Measurements from ENCODE around the gene BPTF. TPM values are rescaled to one million over a fixed set of nuclear protein-coding genes. Genes with fewer than 3 reads are reported as not detected.
"Not testable (repeated sequence)": the region's sequence is repeated elsewhere in the genome, so short reads cannot be mapped to it uniquely, and the experiment has no call there.

The BPTF gene
- polyA plus RNA-seq, 3 donors from 2014 or later, result 5.0 to 30.9 (median 14.3) TPM

DNA sequence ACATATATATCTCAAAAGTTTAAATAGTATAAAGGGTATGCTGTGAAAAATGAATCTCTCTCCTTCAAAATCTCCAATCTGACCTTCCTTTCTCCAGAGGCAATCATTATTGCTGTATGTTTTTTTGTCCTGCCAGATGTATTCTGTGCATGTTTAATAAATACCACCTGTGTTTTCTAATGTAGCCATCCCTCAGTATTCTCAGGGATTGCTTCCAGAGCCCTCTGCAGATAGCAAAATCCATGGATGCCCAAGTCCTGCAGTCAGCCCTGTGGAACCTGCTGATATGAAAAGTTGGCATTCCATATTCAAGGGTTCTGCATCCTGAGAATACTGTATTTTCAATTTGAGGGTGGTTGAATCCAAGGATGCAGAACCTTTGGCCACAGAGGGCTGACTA, 42.9 kb downstream of the BPTF start:
- Mint-ChIP-seq H3K9me3 (no peaks in the 10 kb centered on the region), H3K36me3 (peaks cover 0 to 4% (median 0%) of the 10 kb centered on the region in 3 donors), H3K4me1 (peaks cover 40 to 70% of the 10 kb centered on the region in 2 donors), H3K4me3 (peak overlapping the region in 4 of 5 donors; percentile 16 to 66 (median 50)), H3K27me3 (ENCODE audit: low read depth in 3 of 3) (no peaks in the 10 kb centered on the region), H3K27ac (peak overlapping the region in 5 of 6 donors; percentile 16 to 80 (median 43))
- no peak for DNase-seq

GRCh38 chr17:67879662-67880061, 54.4 kb downstream of the BPTF start:
- Mint-ChIP-seq H3K27me3 (ENCODE audit: low read depth in 3 of 3) (no peaks in the 10 kb centered on the region), H3K27ac (peak overlapping the region in 3 of 6 donors; percentile 25 to 55 (median 52)), H3K4me3 (no peak overlapping the region), H3K9me3 (no peaks in the 10 kb centered on the region), H3K36me3 (peaks cover 3 to 11% (median 11%) of the 10 kb centered on the region in 3 donors), H3K4me1 (peaks cover 11 to 34% of the 10 kb centered on the region in 2 donors)
- no peak for DNase-seq

GRCh38 chr17:67881083-67881482, 55.8 kb downstream of the BPTF start:
- Mint-ChIP-seq H3K27me3 (ENCODE audit: low read depth in 3 of 3) (no peaks in the 10 kb centered on the region), H3K4me1 (peaks cover 11 to 42% of the 10 kb centered on the region in 2 donors), H3K4me3 (no peak overlapping the region), H3K9me3 (no peaks in the 10 kb centered on the region), H3K27ac (no peak overlapping the region), H3K36me3 (peaks cover 0 to 11% (median 11%) of the 10 kb centered on the region in 3 donors)
- DNase-seq, result no peak

DNA sequence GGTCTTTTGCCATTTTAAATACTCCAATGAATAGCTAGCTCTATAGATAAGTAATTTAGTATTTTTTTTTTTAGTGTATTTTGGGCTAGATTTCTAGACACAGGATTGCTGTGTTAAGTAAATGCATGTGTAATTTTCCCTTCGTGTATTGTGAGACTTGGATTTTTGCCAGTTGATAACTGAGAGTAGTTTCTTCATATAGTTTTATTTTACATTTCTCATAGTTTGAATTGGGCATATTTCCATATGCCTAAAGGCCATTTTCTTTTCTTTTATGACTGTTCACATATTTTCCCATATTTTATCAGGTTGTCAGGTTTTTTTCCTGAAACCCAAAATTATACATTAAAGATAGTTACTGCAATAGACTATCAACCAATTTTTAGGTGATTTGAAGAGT, 59.4 kb downstream of the BPTF start:
- no peak for DNase-seq
- H3K9me3 Mint-ChIP-seq, result no peaks in the 10 kb centered on the region
- peaks cover 7 to 28% of the 10 kb centered on the region in 2 donors for H3K4me1 Mint-ChIP-seq
- peak overlapping the region in 1 of 6 donors; percentile 39 for H3K27ac Mint-ChIP-seq
- no peak overlapping the region for H3K4me3 Mint-ChIP-seq
- peaks cover 0 to 3% (median 3%) of the 10 kb centered on the region in 3 donors for H3K36me3 Mint-ChIP-seq
- H3K27me3 Mint-ChIP-seq (ENCODE audit: low read depth in 3 of 3), result no peaks in the 10 kb centered on the region

- peaks cover 2 to 5% of the 10 kb centered on the region in 2 donors for H3K4me1 Mint-ChIP-seq
- H3K36me3 Mint-ChIP-seq, result peaks cover 4 to 17% (median 8%) of the 10 kb centered on the region in 3 donors
- no peak overlapping the region for H3K4me3 Mint-ChIP-seq
- no peaks in the 10 kb centered on the region for H3K9me3 Mint-ChIP-seq
- DNase-seq, result no peak
- no peak overlapping the region for H3K27ac Mint-ChIP-seq
- no peaks in the 10 kb centered on the region for H3K27me3 Mint-ChIP-seq (ENCODE audit: low read depth in 3 of 3)
These were observed 66.3 kb downstream of the BPTF start for GRCh38 chr17:67891481-67892119.

- peaks cover 5 to 33% (median 14%) of the 10 kb centered on the region in 3 donors for H3K36me3 Mint-ChIP-seq
- H3K4me1 Mint-ChIP-seq, result no peaks in the 10 kb centered on the region
- H3K9me3 Mint-ChIP-seq, result no peaks in the 10 kb centered on the region
- H3K4me3 Mint-ChIP-seq, result no peak overlapping the region
- no peak for DNase-seq
- peak overlapping the region in 2 of 6 donors; percentile 5 to 34 for H3K27ac Mint-ChIP-seq
- peaks cover 0 to 5% (median 2%) of the 10 kb centered on the region in 3 donors for H3K27me3 Mint-ChIP-seq (ENCODE audit: low read depth in 3 of 3)
These were observed 77.4 kb downstream of the BPTF start for GRCh38 chr17:67902511-67903231.

GRCh38 chr17:67905298-67905697, 80.0 kb downstream of the BPTF start:
- DNase-seq; H3K4me1 Mint-ChIP-seq; H3K4me3 Mint-ChIP-seq; H3K27me3 Mint-ChIP-seq (ENCODE audit: low read depth in 3 of 3); H3K27ac Mint-ChIP-seq; H3K9me3 Mint-ChIP-seq: not testable (repeated sequence)
- peaks cover 9 to 46% (median 13%) of the 10 kb centered on the region in 3 donors for H3K36me3 Mint-ChIP-seq

DNA sequence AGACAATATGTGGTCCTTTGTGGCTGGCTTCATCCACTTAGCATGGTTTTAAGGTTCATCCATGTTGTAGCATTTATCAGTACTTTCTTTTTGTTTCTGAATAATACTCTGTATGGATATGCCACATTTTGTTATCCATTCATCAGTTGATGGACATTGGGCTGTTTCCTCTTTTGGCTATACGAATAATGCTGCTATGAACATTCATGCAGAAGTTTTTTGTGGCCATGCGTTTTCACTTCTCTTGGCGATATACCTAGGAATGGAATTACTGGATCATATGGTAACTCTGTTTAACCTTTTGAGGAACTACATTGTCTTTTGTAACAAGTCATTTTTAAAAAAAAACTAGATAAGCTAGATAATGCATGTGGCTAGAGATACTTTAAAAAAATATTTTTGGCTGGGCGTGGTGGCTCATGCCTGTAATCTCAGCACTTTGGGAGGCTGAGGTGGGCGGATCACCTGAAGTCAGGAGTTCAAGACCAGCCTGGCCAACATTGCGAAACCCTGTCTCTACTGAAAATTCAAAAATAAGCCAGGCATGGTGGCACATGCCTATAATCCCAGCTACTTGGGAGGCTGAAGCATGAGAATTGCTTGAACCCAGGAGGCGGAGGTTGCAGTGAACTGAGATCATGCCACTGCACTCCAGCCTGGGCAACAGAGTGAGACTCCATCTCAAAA, 85.0 kb downstream of the BPTF start:
- H3K27ac Mint-ChIP-seq; H3K27me3 Mint-ChIP-seq (ENCODE audit: low read depth in 3 of 3); DNase-seq; H3K9me3 Mint-ChIP-seq; H3K4me3 Mint-ChIP-seq: not testable (repeated sequence)
- H3K36me3 Mint-ChIP-seq, result peaks cover 14 to 57% (median 29%) of the 10 kb centered on the region in 3 donors
- peaks cover 13 to 26% of the 10 kb centered on the region in 2 donors for H3K4me1 Mint-ChIP-seq

DNA sequence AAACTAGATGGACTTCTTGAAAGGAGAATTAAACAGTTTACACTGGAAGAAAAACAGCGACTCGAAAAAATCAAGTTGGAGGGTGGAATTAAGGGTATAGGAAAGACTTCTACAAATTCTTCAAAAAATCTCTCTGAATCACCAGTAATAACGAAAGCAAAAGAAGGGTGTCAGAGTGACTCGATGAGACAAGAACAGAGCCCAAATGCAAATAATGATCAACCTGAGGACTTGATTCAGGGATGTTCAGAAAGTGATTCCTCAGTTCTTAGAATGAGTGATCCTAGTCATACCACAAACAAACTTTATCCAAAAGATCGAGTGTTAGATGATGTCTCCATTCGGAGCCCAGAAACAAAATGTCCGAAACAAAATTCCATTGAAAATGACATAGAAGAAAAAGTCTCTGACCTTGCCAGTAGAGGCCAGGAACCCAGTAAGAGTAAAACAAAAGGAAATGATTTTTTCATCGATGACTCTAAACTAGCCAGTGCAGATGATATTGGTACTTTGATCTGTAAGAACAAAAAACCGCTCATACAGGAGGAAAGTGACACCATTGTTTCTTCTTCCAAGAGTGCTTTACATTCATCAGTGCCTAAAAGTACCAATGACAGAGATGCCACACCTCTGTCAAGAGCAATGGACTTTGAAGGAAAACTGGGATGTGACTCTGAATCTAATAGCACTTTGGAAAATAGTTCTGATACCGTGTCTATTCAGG, 85.9 kb downstream of the BPTF start:
- peaks cover 13 to 32% of the 10 kb centered on the region in 2 donors for H3K4me1 Mint-ChIP-seq
- no peak for DNase-seq
- peak overlapping the region in 2 of 6 donors; percentile 6 to 43 for H3K27ac Mint-ChIP-seq

DNA sequence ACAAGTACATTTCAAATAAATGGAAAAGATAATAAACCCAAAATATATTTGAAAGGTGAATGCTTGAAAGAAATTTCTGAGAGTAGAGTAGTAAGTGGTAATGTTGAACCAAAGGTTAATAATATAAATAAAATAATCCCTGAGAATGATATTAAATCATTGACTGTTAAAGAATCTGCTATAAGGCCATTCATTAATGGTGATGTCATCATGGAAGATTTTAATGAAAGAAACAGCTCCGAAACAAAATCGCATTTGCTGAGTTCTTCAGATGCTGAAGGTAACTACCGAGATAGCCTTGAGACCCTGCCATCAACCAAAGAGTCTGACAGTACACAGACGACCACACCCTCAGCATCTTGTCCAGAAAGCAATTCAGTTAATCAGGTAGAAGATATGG, 86.8 kb downstream of the BPTF start:
- Mint-ChIP-seq H3K4me1 (peaks cover 13 to 32% of the 10 kb centered on the region in 2 donors), H3K36me3 (peaks cover 14 to 52% (median 29%) of the 10 kb centered on the region in 3 donors)

More for the DNA sequence above, 85.9 kb downstream of the BPTF start:
- Mint-ChIP-seq H3K9me3 (no peaks in the 10 kb centered on the region), H3K27me3 (ENCODE audit: low read depth in 3 of 3) (peaks cover 0 to 3% (median 2%) of the 10 kb centered on the region in 3 donors), H3K4me3 (no peak overlapping the region), H3K36me3 (peaks cover 14 to 56% (median 29%) of the 10 kb centered on the region in 3 donors)

GRCh38 chr17:67912656-67913055, 87.4 kb downstream of the BPTF start:
- peak in 2 of 3 donors; percentile 4 to 11 for DNase-seq
- peaks cover 14 to 50% (median 29%) of the 10 kb centered on the region in 3 donors for H3K36me3 Mint-ChIP-seq
- no peaks in the 10 kb centered on the region for H3K9me3 Mint-ChIP-seq
- H3K27me3 Mint-ChIP-seq (ENCODE audit: low read depth in 3 of 3), result peaks cover 0 to under 1% (median 0%) of the 10 kb centered on the region in 3 donors
- peaks cover 13 to 32% of the 10 kb centered on the region in 2 donors for H3K4me1 Mint-ChIP-seq
- H3K27ac Mint-ChIP-seq, result peak overlapping the region in 5 of 6 donors; percentile 8 to 73 (median 28)
- no peak overlapping the region for H3K4me3 Mint-ChIP-seq

More for the DNA sequence above, 86.8 kb downstream of the BPTF start:
- no peaks in the 10 kb centered on the region for H3K9me3 Mint-ChIP-seq
- H3K4me3 Mint-ChIP-seq, result no peak overlapping the region
- peak overlapping the region in 5 of 6 donors; percentile 8 to 73 (median 43) for H3K27ac Mint-ChIP-seq
- no peak for DNase-seq
- peaks cover 0 to 3% (median 2%) of the 10 kb centered on the region in 3 donors for H3K27me3 Mint-ChIP-seq (ENCODE audit: low read depth in 3 of 3)

GRCh38 chr17:67920212-67920611, 94.9 kb downstream of the BPTF start:
- Mint-ChIP-seq H3K4me1 (peaks cover 0 to 7% of the 10 kb centered on the region in 2 donors), H3K4me3 (no peak overlapping the region), H3K36me3 (peaks cover 4 to 26% (median 10%) of the 10 kb centered on the region in 3 donors), H3K27ac (no peak overlapping the region), H3K27me3 (ENCODE audit: low read depth in 3 of 3) (no peaks in the 10 kb centered on the region), H3K9me3 (no peaks in the 10 kb centered on the region)
- no peak for DNase-seq

- Mint-ChIP-seq H3K27me3 (ENCODE audit: low read depth in 3 of 3) (no peaks in the 10 kb centered on the region), H3K4me1 (peaks cover 0 to 1% of the 10 kb centered on the region in 2 donors), H3K4me3 (no peak overlapping the region), H3K36me3 (peaks cover 4 to 26% (median 15%) of the 10 kb centered on the region in 3 donors), H3K27ac (peak overlapping the region in 2 of 6 donors; percentile 4 to 26), H3K9me3 (no peaks in the 10 kb centered on the region)
- no peak for DNase-seq
These were observed 97.2 kb downstream of the BPTF start for GRCh38 chr17:67922503-67922902.
